K562 (cell line): ENCODE data around the gene MACROH2A2. TPM values are rescaled to one million over a fixed set of nuclear protein-coding genes. Genes with fewer than 3 reads are reported as not detected.

ENCODE experiments used
- ATAC-seq: fragments of 200-7000 bp; cut with Tn5 transposase; 3 replicates; pipeline ENCODE4 v1.9.1; 2020; ENCODE audit warnings: moderate library complexity
- BruUV-seq: library from RNA; stranded (reverse); fragments of 400-500 nt; replicated peaks from 2 replicates; lab custom pipeline; 2021; lab: Mats Ljungman, UMichigan
- CTCF ChIA-PET: fragments of 300-600 bp; formaldehyde crosslinking; extraction: SDS; loops from one replicate; lab custom pipeline; 2021; ENCODE audit warnings: low intra/inter-chr PET ratio; lab: Yijun Ruan, JAX
- POLR2A ChIA-PET: fragments of 300-600, 350-650 bp; sonication (Branson Sonifier 250); formaldehyde crosslinking; extraction: SDS; loops from one replicate; lab custom pipeline; 2021; ENCODE audit warnings: antibody characterized with exemption, inconsistent platforms; lab: Yijun Ruan, JAX
- DNase-seq, 4 experiments: peaks; one replicate each; pipeline versions ENCODE4 v3.0.0 to v3.0.0-alpha.2; 2011 to 2018; ENCODE audit warnings: low spot score in 3 of 4, mixed read lengths in 3 of 4; ENCODE audit errors: extremely low read depth in 1 of 4
- FAIRE-seq: peaks from 2 replicates; lab custom pipeline; 2011; peaks lifted over from hg19 to GRCh38; lab: Jason Lieb, UNC
- H2AFZ ChIP-seq: 2 replicates; pipeline ENCODE4 v1.6.0; 2011; ENCODE audit warnings: low read depth, low read length, control low read depth, inconsistent platforms
- H3K27ac ChIP-seq: fragments of 200-600 bp; 3 replicates; pipeline ENCODE4 v1.8.0; 2011; ENCODE audit warnings: low read depth, mild to moderate bottlenecking, control low read depth, inconsistent platforms, low read length, moderate library complexity, mixed read lengths; ENCODE audit errors: extremely low read depth
- H3K27me3 ChIP-seq, 2 experiments: fragments of 300-600 bp in 1 of 2; 2 replicates in 1 of 2; 3 replicates in 1 of 2; pipeline versions ENCODE4 v1.6.0 to v1.8.0; 2011; ENCODE audit warnings: inconsistent platforms in 2 of 2, low read length in 2 of 2, mild to moderate bottlenecking in 1 of 2, mixed read lengths in 1 of 2, moderate library complexity in 1 of 2; ENCODE audit not compliant: control insufficient read depth in 2 of 2, insufficient read depth in 2 of 2
- H3K36me3 ChIP-seq: fragments of 300-600 bp; 3 replicates; pipeline ENCODE4 v1.8.0; 2011; ENCODE audit warnings: mild to moderate bottlenecking, low read length, inconsistent platforms; ENCODE audit not compliant: control insufficient read depth, insufficient read depth
- H3K4me1 ChIP-seq, 2 experiments: fragments of 200-600 bp in 1 of 2; replicated peaks in 1 of 2; 2 replicates in 1 of 2; 3 replicates in 1 of 2; pipeline versions ENCODE4 v1.5.1 to v1.8.0; 2011; ENCODE audit warnings: inconsistent platforms in 2 of 2, low read length in 2 of 2, mild to moderate bottlenecking in 1 of 2, mixed read lengths in 1 of 2, moderate library complexity in 1 of 2; ENCODE audit not compliant: control insufficient read depth in 2 of 2, insufficient read depth in 2 of 2
- H3K4me2 ChIP-seq: 2 replicates; pipeline ENCODE4 v1.6.1; 2011; ENCODE audit warnings: low read length, control low read depth, inconsistent platforms, mixed read lengths; ENCODE audit not compliant: insufficient read depth
- H3K4me3 ChIP-seq: fragments of 200-600 bp; sonication (generic), shearing (Covaris generic); 2 replicates; pipeline ENCODE4 v1.5.1; 2016; ENCODE audit warnings: control low read depth, inconsistent platforms
- H3K79me2 ChIP-seq: fragments of 200-600 bp; 3 replicates; pipeline ENCODE4 v1.8.0; 2011; ENCODE audit warnings: low read length, inconsistent platforms; ENCODE audit not compliant: control insufficient read depth, insufficient read depth
- H3K9ac ChIP-seq, 2 experiments: 2 replicates each; pipeline versions ENCODE4 v1.6.0 to v1.6.1; 2011; ENCODE audit warnings: low read depth in 2 of 2, low read length in 2 of 2, control low read depth in 1 of 2, inconsistent platforms in 1 of 2, mild to moderate bottlenecking in 1 of 2, mixed read lengths in 1 of 2; ENCODE audit not compliant: insufficient read depth in 1 of 2
- H3K9me1 ChIP-seq: one replicate; pipeline ENCODE4 v1.6.0; 2011; ENCODE audit warnings: inconsistent platforms, mild to moderate bottlenecking, low read length, moderate library complexity; ENCODE audit not compliant: control insufficient read depth, insufficient read depth
- H3K9me3 ChIP-seq: replicated peaks from 2 replicates; pipeline ENCODE4 v1.5.1; 2011; ENCODE audit warnings: low read depth, low read length, inconsistent platforms; ENCODE audit not compliant: control insufficient read depth, insufficient read depth
- H4K20me1 ChIP-seq: replicated peaks from 2 replicates; pipeline ENCODE4 v1.6.1; 2011; ENCODE audit warnings: low read length, inconsistent platforms, mixed read lengths; ENCODE audit not compliant: control insufficient read depth, insufficient read depth
- BRCA1 ChIP-seq, 2 experiments: fragments of 450-650 bp in 1 of 2; sonication (generic) in 1 of 2; formaldehyde crosslinking in 1 of 2; IDR thresholded peaks; 2 replicates each; pipeline versions ENCODE4 v1.5.0 to v1.6.1; 2017 to 2020; ENCODE audit warnings: mild to moderate bottlenecking in 1 of 2, missing genetic modification reagents in 1 of 2
- CEBPG ChIP-seq, 3 experiments: fragments of 200-800 bp in 1 of 3; sonication (Bioruptor generic) in 1 of 3; sonication (generic) in 1 of 3; formaldehyde crosslinking in 1 of 3; IDR thresholded peaks in 2 of 3; conservative IDR thresholded peaks in 1 of 3; 2 replicates each; pipeline versions ENCODE4 v1.6.1 to v1.8.0; 2016 to 2022; ENCODE audit warnings: missing compliant biosample characterization in 2 of 3, missing genetic modification characterization in 2 of 3, mild to moderate bottlenecking in 1 of 3, missing genetic modification reagents in 1 of 3
- ZNF695 ChIP-seq: fragments of 450-650 bp; formaldehyde crosslinking; IDR thresholded peaks from 2 replicates; pipeline ENCODE4 v1.4.0; 2020; ENCODE audit warnings: mild to moderate bottlenecking, moderate library complexity
- WGBS: fragments of 100-300 bp; shearing (Covaris generic); methylation state at CpG from one replicate; pipeline ENCODE4 v1.1.6; 2016; ENCODE audit warnings: low coverage, mixed read lengths; ENCODE audit not compliant: insufficient coverage; ENCODE audit errors: missing lambda C conversion rate; 5-methylcytosine and 5-hydroxymethylcytosine counted together
- in situ Hi-C: fragments of 300-500 bp; cut with MboI; formaldehyde crosslinking; loops from 4 replicates; pipeline ENCODE4 v1.15.0; 2018; ENCODE audit warnings: inconsistent platforms, mixed read lengths
- intact Hi-C: fragments of 100-400 bp; cut with micrococcal nuclease; formaldehyde crosslinking; loops from 2 replicates; pipeline ENCODE4 v1.14.2; 2022
- polyA plus RNA-seq, 8 experiments: library from polyadenylated mRNA; depleted of rRNA in 4 of 8; stranded (reverse) in 5 of 8; unstranded in 3 of 8; fragments of >200 nt; fragmentation: Nextera tagmentation in 2 of 8; fragmentation: Illumina TruSeq in 1 of 8; extraction: Ambion mirVana in 2 of 8; extraction: Trizol in 1 of 8; gene quantifications; 2 replicates each; pipeline versions ENCODE4 v1.2.1 to v1.2.3, GENCODE V29; 2011 to 2014; ENCODE audit warnings: inconsistent platforms in 1 of 8, missing spikeins in 1 of 8
- total RNA-seq, 7 experiments: library from RNA; depleted of rRNA in 6 of 7; stranded (reverse); fragments of >200 nt in 6 of 7; fragmentation: Illumina TruSeq in 2 of 7; extraction: Trizol in 2 of 7; gene quantifications; 2 replicates each; pipeline versions ENCODE4 v1.2.1 to v1.2.3, GENCODE V29; 2011 to 2021; ENCODE audit warnings: low replicate concordance in 1 of 7
- TF ChIP-seq, protein P1 (sequence below): IDR thresholded peaks from 2 replicates; pipeline ENCODE4 v1.6.1; 2016; ENCODE audit warnings: missing genetic modification characterization, missing compliant biosample characterization

MACROH2A2 gene
- total and polyA plus RNA-seq, 9 of the 15 experiments (the other 6 are each of a cell fraction or from before 2014, with no cell fraction given): 0.07 TPM; not detected in 8

DNA sequence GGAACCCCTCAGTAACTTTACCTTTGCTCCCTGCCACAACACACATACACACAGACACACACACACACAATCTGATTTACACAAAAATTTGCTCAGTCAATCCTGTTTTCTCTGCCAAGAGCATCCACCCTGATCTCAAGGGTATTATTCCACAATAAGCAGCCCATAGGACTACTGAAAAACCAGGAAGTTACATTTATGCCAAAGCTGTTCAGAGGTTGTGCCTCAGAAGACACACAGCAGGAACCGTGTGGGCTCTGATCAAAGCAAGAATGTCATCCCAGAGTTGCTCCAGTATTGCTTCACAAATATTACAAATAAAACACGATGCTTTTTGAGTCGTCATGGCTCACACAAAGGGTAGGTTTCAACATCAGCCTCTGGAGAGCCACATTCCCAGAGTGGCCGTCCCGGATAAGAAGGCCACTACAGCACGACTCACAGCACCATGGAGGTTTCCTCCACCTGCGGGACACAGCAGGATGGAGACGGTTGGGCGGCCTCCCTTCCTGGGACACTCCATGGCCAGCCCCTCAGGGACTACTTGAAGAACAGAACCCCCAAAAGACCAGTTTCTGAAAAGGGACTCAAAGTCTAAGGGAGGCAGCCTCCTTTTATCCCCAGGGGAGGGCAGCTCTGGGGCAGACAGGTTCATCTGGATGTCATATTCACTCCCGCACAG is 78.4 kb downstream of the MACROH2A2 start:
- no peaks in the 10 kb centered on the region for H3K27me3 ChIP-seq
- H3K9ac ChIP-seq: peak overlapping the region; percentile 17 to 57; a peak in 2 of 4 replicates
- H4K20me1 ChIP-seq: no peaks in the 10 kb centered on the region; the same call in 1 of the 2 replicates
- H3K27ac ChIP-seq: no peak overlapping the region
- DNase-seq: no peak
- H2AFZ ChIP-seq: no peak overlapping the region
- peaks cover 8 to 29% of the 10 kb centered on the region in 2 experiments; a peak in 4 of 5 replicates for H3K4me1 ChIP-seq
- no TSS peak for BruUV-seq
- H3K9me1 ChIP-seq: no peaks in the 10 kb centered on the region
- intact Hi-C loops: no loop called here
- ChIA-PET POLR2A (interaction anchor here (0.6 to 0.7 kb wide), 2 partner anchors 11 to 215 kb away, joined by 3 read pairs; no protein-coding TSS in a partner anchor), CTCF (no interaction called here)
- no peak for FAIRE-seq
- H3K9me3 ChIP-seq: no peaks in the 10 kb centered on the region
- ATAC-seq: peak; percentile 6
- peak; percentile 31; the same call in 1 of the 2 replicates for TF ChIP-seq CEBPG (CRISPR knock-in tag; IDR thresholded peaks at IDR 0.05)
- 0 out of 4 replicates have a peak, but pooled peaks of 1 of the 2 experiments have one; percentile 35 for TF ChIP-seq CEBPG (tag; conservative IDR thresholded peaks at IDR 0.05 in 1 of 2, IDR thresholded peaks at IDR 0.05 in 1 of 2)
- no peak for TF ChIP-seq ZNF695 (CRISPR knock-in tag)
- H3K36me3 ChIP-seq: peaks cover 2% of the 10 kb centered on the region; the same call in 1 of the 3 replicates
- peaks cover 23% of the 10 kb centered on the region for H3K79me2 ChIP-seq
- peak overlapping the region; percentile 79 for H3K4me2 ChIP-seq
- in situ Hi-C loops: no loop called here
- 16% methylated on average over 10 of the region's 10 CpGs for WGBS
- H3K4me3 ChIP-seq: peak overlapping the region; percentile 35

DNA sequence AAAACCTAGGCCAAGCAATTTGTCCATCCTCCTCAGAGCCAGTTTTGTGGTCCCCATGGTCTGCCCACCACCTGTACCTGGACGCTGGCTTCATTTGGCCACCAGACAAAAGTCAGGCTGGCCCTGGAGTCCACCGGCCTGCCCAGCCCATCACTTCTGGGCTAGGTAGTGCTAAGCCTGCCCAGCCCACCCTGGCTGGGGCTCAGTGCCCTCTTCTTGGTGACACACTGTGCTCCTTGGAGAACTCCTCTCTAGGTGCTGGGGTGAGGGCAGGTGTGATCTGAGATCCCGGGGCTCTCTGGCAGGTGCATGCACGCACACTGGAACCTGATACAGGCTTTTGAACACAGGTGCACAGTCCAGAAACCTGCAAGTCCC is 78.9 kb downstream of the MACROH2A2 start:
- TF ChIP-seq BRCA1 (IDR thresholded peaks at IDR 0.05) (no peak), BRCA1 (CRISPR knock-in tag; IDR thresholded peaks at IDR 0.05) (0 out of 2 replicates have a peak, but pooled peaks have one; percentile 50)
- TF ChIP-seq, protein P1, sequence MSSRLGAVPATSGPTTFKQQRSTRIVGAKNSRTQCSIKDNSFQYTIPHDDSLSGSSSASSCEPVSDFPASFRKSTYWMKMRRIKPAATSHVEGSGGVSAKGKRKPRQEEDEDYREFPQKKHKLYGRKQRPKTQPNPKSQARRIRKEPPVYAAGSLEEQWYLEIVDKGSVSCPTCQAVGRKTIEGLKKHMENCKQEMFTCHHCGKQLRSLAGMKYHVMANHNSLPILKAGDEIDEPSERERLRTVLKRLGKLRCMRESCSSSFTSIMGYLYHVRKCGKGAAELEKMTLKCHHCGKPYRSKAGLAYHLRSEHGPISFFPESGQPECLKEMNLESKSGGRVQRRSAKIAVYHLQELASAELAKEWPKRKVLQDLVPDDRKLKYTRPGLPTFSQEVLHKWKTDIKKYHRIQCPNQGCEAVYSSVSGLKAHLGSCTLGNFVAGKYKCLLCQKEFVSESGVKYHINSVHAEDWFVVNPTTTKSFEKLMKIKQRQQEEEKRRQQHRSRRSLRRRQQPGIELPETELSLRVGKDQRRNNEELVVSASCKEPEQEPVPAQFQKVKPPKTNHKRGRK (tag): no peak
- peaks cover 8 to 29% of the 10 kb centered on the region in 2 experiments; a peak in 4 of 5 replicates for H3K4me1 ChIP-seq
- peak overlapping the region; percentile 79 for H3K4me2 ChIP-seq
- H3K27me3 ChIP-seq: no peaks in the 10 kb centered on the region
- in situ Hi-C loops: no loop called here
- no peak for DNase-seq
- H3K36me3 ChIP-seq: peaks cover 2% of the 10 kb centered on the region; the same call in 1 of the 3 replicates
- BruUV-seq: no TSS peak
- peak overlapping the region; percentile 53 to 93 for H3K9ac ChIP-seq
- H3K27ac ChIP-seq: no peak overlapping the region; the same call in 2 of the 3 replicates
- no peaks in the 10 kb centered on the region for H3K9me1 ChIP-seq
- H4K20me1 ChIP-seq: no peaks in the 10 kb centered on the region; the same call in 1 of the 2 replicates
- peaks cover 23% of the 10 kb centered on the region for H3K79me2 ChIP-seq
- no peak for FAIRE-seq
- H3K9me3 ChIP-seq: peaks cover under 1% of the 10 kb centered on the region; the same call in 1 of the 2 replicates
- ATAC-seq: peak; percentile 25
- ChIA-PET CTCF (no interaction called here), POLR2A (interaction anchor here (0.6 to 1.0 kb wide), 2 partner anchors 11 to 19 kb away, joined by 3 read pairs; no protein-coding TSS in a partner anchor)
- peak overlapping the region; percentile 35 for H3K4me3 ChIP-seq
- intact Hi-C loops: no loop called here
- no peak overlapping the region for H2AFZ ChIP-seq
- 11% methylated on average over 4 of the region's 4 CpGs for WGBS
